NCI-H2081 (cell line): Measurements from ENCODE around the gene CLEC10A.
A peak's percentile ranks its signal among the peaks of the same experiment; 100 is the strongest.
"Not testable (repeated sequence)": the region's sequence is repeated elsewhere in the genome, so short reads cannot be mapped to it uniquely, and the experiment has no call there.

Experiments used
- DNase-seq, 2 experiments: peaks; one replicate each; lab custom pipeline; 2025; lab: John Stamatoyannopoulos, UW

The CLEC10A gene

GRCh38 chr17:7072406-7072805 lies 7.6 kb downstream of the CLEC10A start:
- DNase-seq, result no peak

GRCh38 chr17:7070712-7071111 lies 9.3 kb downstream of the CLEC10A start:
- DNase-seq, result no peak

GRCh38 chr17:7068268-7068667 lies 11.8 kb downstream of the CLEC10A start:
- DNase-seq, result no peak

GRCh38 chr17:7067198-7067597 lies 12.9 kb downstream of the CLEC10A start:
- DNase-seq, result no peak

GRCh38 chr17:7064261-7064660 lies 15.8 kb downstream of the CLEC10A start:
- DNase-seq, result no peak

- no peak for DNase-seq
These were observed 16.4 kb downstream of the CLEC10A start for GRCh38 chr17:7063518-7064094.

GRCh38 chr17:7060165-7060891 lies 19.7 kb downstream of the CLEC10A start:
- DNase-seq, result no peak

- DNase-seq, result no peak
These were observed 21.1 kb downstream of the CLEC10A start for GRCh38 chr17:7058831-7059447.

GRCh38 chr17:7056386-7056785 lies 23.7 kb downstream of the CLEC10A start:
- DNase-seq, result no peak

- not testable (repeated sequence) for DNase-seq
These were observed 29.5 kb downstream of the CLEC10A start for GRCh38 chr17:7050583-7050982.

- DNase-seq, result no peak
These were observed 31.1 kb downstream of the CLEC10A start for GRCh38 chr17:7048968-7049367.

- DNase-seq, result no peak
These were observed 32.5 kb downstream of the CLEC10A start for GRCh38 chr17:7047566-7047965.

- not testable (repeated sequence) for DNase-seq
These were observed 33.2 kb downstream of the CLEC10A start for GRCh38 chr17:7046725-7047397.

GRCh38 chr17:7046127-7046724 lies 33.8 kb downstream of the CLEC10A start:
- no peak for DNase-seq

- peak; percentile 17 to 28 for DNase-seq
These were observed 34.4 kb downstream of the CLEC10A start for GRCh38 chr17:7045492-7046126.

GRCh38 chr17:7043497-7044198 lies 36.4 kb downstream of the CLEC10A start, which contains the start of gene SLC16A11:
Gene SLC16A11, minus strand, starts transcription at chr17:7044092. Its CDS starts 579 bp downstream, at chr17:7043513.
- DNase-seq, result peak; percentile 75 to 84

GRCh38 chr17:7043182-7043496 lies 36.9 kb downstream of the CLEC10A start:
- DNase-seq, result no peak

GRCh38 chr17:7042501-7043181 lies 37.4 kb downstream of the CLEC10A start:
- no peak for DNase-seq

- DNase-seq, result no peak
These were observed 38.2 kb downstream of the CLEC10A start for GRCh38 chr17:7041607-7042500.

- DNase-seq, result no peak
These were observed 40.2 kb downstream of the CLEC10A start for GRCh38 chr17:7039832-7040231.
